ENCODE measurements around the gene RANBP17. TPM values are rescaled to one million over a fixed set of nuclear protein-coding genes. Genes with fewer than 3 reads are reported as not detected.

RANBP17 gene
- total and polyA plus RNA-seq, 2 donors (not counting 1 experiment from before 2014, with no cell fraction given), result not detected

- WGBS (ENCODE audit: insufficient coverage), result 89% methylated on average over 1 of the region's 3 CpGs
- Mint-ChIP-seq H3K27ac (no peak overlapping the region), H3K4me3 (no peak overlapping the region), H3K27me3 (peaks cover 4% of the 10 kb centered on the region), H3K9me3 (ENCODE audit: insufficient read depth) (no peaks in the 10 kb centered on the region), H3K4me1 (no peaks in the 10 kb centered on the region)
- ATAC-seq (ENCODE audit: low read depth) (no peak), DNase-seq (no peak)
- Histone ChIP-seq H3K36me3 (replicated peaks in 1 of 2; ENCODE audit: control extremely low read depth in 1 of 2, control insufficient read depth in 1 of 2, extremely low read depth in 1 of 2, insufficient read depth in 2 of 2, low read length in 1 of 2) (no peaks in the 10 kb centered on the region), H3K79me2 (ENCODE audit: control insufficient read depth, insufficient read depth, low read length) (no peaks in the 10 kb centered on the region), H3K4me2 (replicated peaks; ENCODE audit: low read depth, low read length, poor library complexity, severe bottlenecking) (no peak overlapping the region), H4K20me1 (ENCODE audit: control insufficient read depth, insufficient read depth, low read length, poor library complexity, severe bottlenecking) (no peaks in the 10 kb centered on the region), H3K4me3 (ENCODE audit: control extremely low read depth in 1 of 5, extremely low read depth in 1 of 5, insufficient read depth in 1 of 5, low read depth in 2 of 5, low read length in 4 of 5) (no peak overlapping the region), H3K9ac (ENCODE audit: low read length) (no peak overlapping the region), H3K27me3 (replicated peaks in 1 of 4; ENCODE audit: control extremely low read depth in 1 of 4, control insufficient read depth in 3 of 4, insufficient read depth in 4 of 4, low read length in 3 of 4) (no peaks in the 10 kb centered on the region), H3K27ac (ENCODE audit: low read length in 2 of 2) (no peak overlapping the region), H3K9me3 (ENCODE audit: control extremely low read depth in 1 of 3, control insufficient read depth in 2 of 3, insufficient read depth in 1 of 3, low read length in 2 of 3) (no peaks in the 10 kb centered on the region), H3K4me1 (ENCODE audit: control insufficient read depth in 2 of 2, insufficient read depth in 2 of 2, low read length in 2 of 2) (no peaks in the 10 kb centered on the region), H2AFZ (ENCODE audit: insufficient read depth, low read depth, low read length, poor library complexity, severe bottlenecking) (no peak overlapping the region)
- ChIA-PET POLR2A (no interaction called here), CTCF (no interaction called here)
- intact Hi-C loops (cut with micrococcal nuclease), result no loop called here
- TF ChIP-seq EZH2 (IDR thresholded peaks at IDR 0.05; ENCODE audit: borderline replicate concordance, insufficient read depth, low read depth, low read length, poor library complexity, severe bottlenecking) (no peak), CTCF (IDR thresholded peaks at IDR 0.05) (no peak)
Observed at GRCh38 chr5:170817195-170817594, 44.6 kb upstream of the RANBP17 start.

GRCh38 chr5:170818232-170818631, 43.6 kb upstream of the RANBP17 start:
- no peak overlapping the region for H3K9ac ChIP-seq (ENCODE audit: low read length)
- no peak for TF ChIP-seq EZH2 (IDR thresholded peaks at IDR 0.05; ENCODE audit: borderline replicate concordance, insufficient read depth, low read depth, low read length, poor library complexity, severe bottlenecking)
- TF ChIP-seq CTCF (IDR thresholded peaks at IDR 0.05), result no peak
- no peak overlapping the region for H3K4me3 ChIP-seq (ENCODE audit: control extremely low read depth in 1 of 5, extremely low read depth in 1 of 5, insufficient read depth in 1 of 5, low read depth in 2 of 5, low read length in 4 of 5)
- no peak overlapping the region for H3K27ac ChIP-seq (ENCODE audit: low read length in 2 of 2)
- H3K79me2 ChIP-seq (ENCODE audit: control insufficient read depth, insufficient read depth, low read length), result no peaks in the 10 kb centered on the region
- no peaks in the 10 kb centered on the region for H4K20me1 ChIP-seq (ENCODE audit: control insufficient read depth, insufficient read depth, low read length, poor library complexity, severe bottlenecking)
- Mint-ChIP-seq H3K9me3 (ENCODE audit: insufficient read depth) (no peaks in the 10 kb centered on the region), H3K4me3 (no peak overlapping the region), H3K27ac (no peak overlapping the region), H3K27me3 (no peaks in the 10 kb centered on the region), H3K4me1 (no peaks in the 10 kb centered on the region)
- DNase-seq, result no peak
- WGBS (ENCODE audit: insufficient coverage), result no CpG with 5 or more reads among the region's 1 CpG
- H3K4me1 ChIP-seq (ENCODE audit: control insufficient read depth in 2 of 2, insufficient read depth in 2 of 2, low read length in 2 of 2), result no peaks in the 10 kb centered on the region
- no peak overlapping the region for H2AFZ ChIP-seq (ENCODE audit: insufficient read depth, low read depth, low read length, poor library complexity, severe bottlenecking)
- intact Hi-C loops (cut with micrococcal nuclease), result no loop called here
- no peaks in the 10 kb centered on the region for H3K27me3 ChIP-seq (replicated peaks in 1 of 4; ENCODE audit: control extremely low read depth in 1 of 4, control insufficient read depth in 3 of 4, insufficient read depth in 4 of 4, low read length in 3 of 4)
- ChIA-PET CTCF (no interaction called here), POLR2A (no interaction called here)
- no peaks in the 10 kb centered on the region for H3K9me3 ChIP-seq (ENCODE audit: control extremely low read depth in 1 of 3, control insufficient read depth in 2 of 3, insufficient read depth in 1 of 3, low read length in 2 of 3)
- no peaks in the 10 kb centered on the region for H3K36me3 ChIP-seq (replicated peaks in 1 of 2; ENCODE audit: control extremely low read depth in 1 of 2, control insufficient read depth in 1 of 2, extremely low read depth in 1 of 2, insufficient read depth in 2 of 2, low read length in 1 of 2)
- ATAC-seq (ENCODE audit: low read depth), result no peak
- no peak overlapping the region for H3K4me2 ChIP-seq (replicated peaks; ENCODE audit: low read depth, low read length, poor library complexity, severe bottlenecking)
